SK-N-MC (cell line): ENCODE data around the gene TOMM34.
A peak's percentile ranks its signal among the peaks of the same experiment; 100 is the strongest.

Experiments used
- DNase-seq: peaks from one replicate; pipeline ENCODE4 v3.0.0-alpha.2; 2011; ENCODE audit warnings: low read depth, low spot score
- H3K27ac ChIP-seq: fragments of 200-600 bp; sonication (generic); 2 replicates; pipeline ENCODE4 v1.5.1; 2016; ENCODE audit warnings: mixed run types
- H3K36me3 ChIP-seq: fragments of 200-600 bp; sonication (generic); 2 replicates; pipeline ENCODE4 v1.6.1; 2017; ENCODE audit warnings: antibody characterized with exemption, low read length, mixed read lengths; ENCODE audit not compliant: insufficient read depth
- H3K4me3 ChIP-seq: fragments of 200-600 bp; sonication (generic); 2 replicates; pipeline ENCODE4 v1.5.1; 2016
- H3K9ac ChIP-seq: fragments of 200-600 bp; sonication (generic); 2 replicates; pipeline ENCODE4 v1.8.0; 2017; ENCODE audit warnings: mixed run types, mixed read lengths; ENCODE audit not compliant: insufficient read length
- H3K9me3 ChIP-seq: fragments of 200-600 bp; sonication (generic); 2 replicates; pipeline ENCODE4 v1.6.1; 2017; ENCODE audit warnings: low read depth, mild to moderate bottlenecking, antibody characterized with exemption, low read length, moderate library complexity, mixed read lengths
- EZH2 ChIP-seq: fragments of 200-600 bp; sonication (generic); IDR thresholded peaks from one replicate; pipeline ENCODE4 v1.6.1; 2017; ENCODE audit warnings: antibody characterized with exemption
- FOXP2 ChIP-seq: optimal IDR thresholded peaks from 2 replicates; pipeline ENCODE3; 2011; ENCODE audit warnings: mild to moderate bottlenecking, moderate library complexity; ENCODE audit not compliant: insufficient read depth; ENCODE audit errors: extremely low read length, control extremely low read depth
- POLR2AphosphoS5 ChIP-seq: IDR thresholded peaks from 2 replicates; pipeline ENCODE4 v1.6.1; 2012; ENCODE audit warnings: mild to moderate bottlenecking, low read depth, low read length, borderline replicate concordance

The TOMM34 gene

DNA sequence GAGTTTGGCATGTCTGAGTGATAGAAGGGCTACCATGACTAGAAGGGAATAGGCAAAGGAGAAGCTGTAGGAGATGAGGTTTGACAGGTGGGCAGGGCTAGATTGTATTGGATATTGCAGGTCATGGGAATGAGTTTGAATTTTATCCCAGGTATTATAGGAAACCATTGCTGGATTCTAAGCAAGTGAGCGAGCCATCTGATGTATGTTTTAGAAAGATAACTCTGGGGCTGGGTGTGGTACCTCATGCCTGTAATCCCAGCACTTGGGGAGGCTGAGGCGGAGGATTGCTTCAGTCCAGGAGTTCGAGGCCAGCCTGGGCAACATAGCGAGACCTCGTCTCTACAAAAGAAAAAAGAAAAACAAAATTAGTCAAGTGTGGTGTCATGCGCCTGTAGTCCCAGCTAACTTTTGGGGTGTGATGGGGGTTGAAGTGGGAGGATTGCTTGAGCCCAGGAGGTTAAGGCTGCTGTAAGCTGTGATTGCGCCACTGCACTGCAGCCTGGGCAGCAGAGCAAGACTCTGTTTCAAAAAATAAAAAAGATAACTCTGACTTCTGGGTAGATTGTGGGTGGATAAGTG lies 23.0 kb upstream of the TOMM34 start:
- Histone ChIP-seq H3K36me3 (peaks cover 38% of the 10 kb centered on the region), H3K4me3 (no peak overlapping the region), H3K9ac (no peak overlapping the region), H3K27ac (no peak overlapping the region), H3K9me3 (no peaks in the 10 kb centered on the region)
- no peak for DNase-seq
- TF ChIP-seq EZH2 (no peak), FOXP2 (no peak), POLR2AphosphoS5 (no peak)

DNA sequence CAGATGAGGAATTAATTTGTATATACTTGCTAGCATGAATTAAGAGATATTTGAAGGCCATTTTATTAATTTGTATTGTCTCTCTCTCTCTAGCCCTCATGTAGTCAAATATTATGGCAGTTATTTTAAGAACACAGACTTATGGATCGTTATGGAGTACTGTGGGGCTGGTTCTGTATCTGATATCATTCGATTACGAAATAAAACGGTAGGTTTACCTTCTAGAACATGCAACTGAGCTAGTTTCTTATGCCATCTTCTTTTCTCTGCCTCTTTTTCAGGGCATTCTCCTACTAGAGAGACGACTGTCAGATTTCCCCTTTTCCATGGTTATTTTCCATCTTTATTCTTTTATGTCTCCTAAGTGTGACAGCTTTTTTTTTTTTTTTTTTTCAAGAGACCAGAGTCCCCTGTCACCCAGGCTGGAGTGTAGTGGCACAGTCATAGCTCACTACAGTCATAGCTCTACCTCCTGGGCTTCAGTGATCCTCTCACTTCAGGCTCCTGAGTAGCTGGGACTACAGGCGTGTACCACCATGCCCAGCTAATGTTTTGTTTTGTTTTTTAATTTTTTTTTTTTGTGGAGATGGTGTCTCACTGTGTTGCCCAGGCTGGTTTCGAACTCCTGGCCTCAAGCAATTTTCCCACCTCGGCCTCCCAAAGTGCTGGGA lies 21.7 kb upstream of the TOMM34 start:
- Histone ChIP-seq H3K36me3 (peaks cover 33% of the 10 kb centered on the region), H3K9ac (no peak overlapping the region), H3K4me3 (no peak overlapping the region), H3K27ac (no peak overlapping the region), H3K9me3 (no peaks in the 10 kb centered on the region)
- DNase-seq: no peak
- TF ChIP-seq FOXP2 (no peak), POLR2AphosphoS5 (no peak), EZH2 (no peak)

DNA sequence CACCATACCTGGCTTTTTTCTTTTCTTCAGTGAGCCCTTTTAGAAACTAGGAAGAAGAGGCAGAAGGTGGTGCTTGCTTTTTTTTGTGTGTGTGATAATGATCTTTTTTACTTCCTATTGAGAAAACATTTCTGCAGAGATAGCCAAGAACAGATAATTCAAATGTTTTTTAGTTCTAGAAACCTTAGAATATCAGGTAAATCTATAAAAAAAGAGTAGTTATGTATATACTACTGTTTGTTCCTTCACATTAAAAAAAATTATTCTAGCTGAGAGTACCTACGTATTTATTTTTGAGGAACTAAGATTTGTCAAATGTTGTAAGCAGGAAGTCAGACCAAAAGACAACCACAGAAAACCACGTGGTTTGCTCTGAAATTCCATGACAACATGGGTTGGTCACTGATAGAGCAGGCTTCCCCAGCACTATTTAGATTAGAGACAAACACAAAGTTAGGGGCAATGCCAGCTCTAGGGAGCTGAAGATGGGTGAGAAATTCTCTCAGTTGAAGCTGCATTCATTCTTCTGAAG lies 19.0 kb upstream of the TOMM34 start:
- H3K9me3 ChIP-seq: no peaks in the 10 kb centered on the region
- H3K9ac ChIP-seq: no peak overlapping the region
- H3K4me3 ChIP-seq: no peak overlapping the region
- no peak for DNase-seq
- TF ChIP-seq FOXP2: no peak
- no peak for TF ChIP-seq EZH2
- TF ChIP-seq POLR2AphosphoS5: no peak
- H3K27ac ChIP-seq: no peak overlapping the region
- H3K36me3 ChIP-seq: peaks cover 47% of the 10 kb centered on the region

DNA sequence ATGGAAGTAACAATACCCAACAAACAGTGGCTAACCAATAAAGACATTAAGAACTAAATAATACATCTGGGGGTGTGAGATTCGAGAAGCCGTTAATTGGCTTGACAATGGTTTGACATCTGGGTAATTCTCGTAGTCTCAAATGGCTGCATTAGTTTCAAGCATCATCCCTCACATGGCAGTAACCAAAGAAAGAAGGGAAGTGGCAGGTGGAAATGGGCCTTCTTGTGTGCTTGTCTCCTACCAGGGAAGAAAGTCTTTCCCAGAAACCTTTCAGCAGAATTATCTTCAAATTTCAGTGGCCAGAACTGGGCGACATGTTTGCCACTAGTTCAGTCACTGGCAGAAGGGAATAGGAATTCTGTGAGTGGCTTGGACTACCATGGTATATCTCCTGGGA lies 16.5 kb upstream of the TOMM34 start:
- H3K4me3 ChIP-seq: no peak overlapping the region
- DNase-seq: no peak
- no peak overlapping the region for H3K27ac ChIP-seq
- H3K9me3 ChIP-seq: no peaks in the 10 kb centered on the region
- H3K9ac ChIP-seq: no peak overlapping the region
- TF ChIP-seq EZH2 (no peak), POLR2AphosphoS5 (no peak), FOXP2 (no peak)
- H3K36me3 ChIP-seq: peaks cover 47% of the 10 kb centered on the region

DNA sequence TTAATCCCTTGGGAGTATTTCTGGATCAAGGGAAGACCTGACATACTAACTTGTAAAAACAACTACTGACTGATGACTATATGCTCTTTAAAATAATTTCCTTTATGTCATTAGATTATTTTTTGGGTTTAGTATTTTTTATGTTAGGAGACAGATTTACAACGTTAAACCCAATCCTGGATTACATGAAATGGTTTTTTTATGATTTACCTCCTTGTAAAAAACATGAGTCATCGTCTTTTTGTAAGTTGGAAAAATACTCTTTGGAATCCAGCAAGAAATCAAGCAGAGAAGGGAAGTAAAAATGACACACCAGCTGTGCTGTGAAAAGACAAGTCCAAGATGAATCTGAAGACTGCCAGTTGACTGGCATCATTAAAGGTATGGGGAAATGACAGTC lies 12.9 kb upstream of the TOMM34 start:
- H3K36me3 ChIP-seq: peaks cover 34% of the 10 kb centered on the region
- DNase-seq: no peak
- H3K9ac ChIP-seq: no peak overlapping the region
- no peak overlapping the region for H3K4me3 ChIP-seq
- no peak overlapping the region for H3K27ac ChIP-seq
- TF ChIP-seq POLR2AphosphoS5 (no peak), EZH2 (no peak), FOXP2 (no peak)
- H3K9me3 ChIP-seq: no peaks in the 10 kb centered on the region

DNA sequence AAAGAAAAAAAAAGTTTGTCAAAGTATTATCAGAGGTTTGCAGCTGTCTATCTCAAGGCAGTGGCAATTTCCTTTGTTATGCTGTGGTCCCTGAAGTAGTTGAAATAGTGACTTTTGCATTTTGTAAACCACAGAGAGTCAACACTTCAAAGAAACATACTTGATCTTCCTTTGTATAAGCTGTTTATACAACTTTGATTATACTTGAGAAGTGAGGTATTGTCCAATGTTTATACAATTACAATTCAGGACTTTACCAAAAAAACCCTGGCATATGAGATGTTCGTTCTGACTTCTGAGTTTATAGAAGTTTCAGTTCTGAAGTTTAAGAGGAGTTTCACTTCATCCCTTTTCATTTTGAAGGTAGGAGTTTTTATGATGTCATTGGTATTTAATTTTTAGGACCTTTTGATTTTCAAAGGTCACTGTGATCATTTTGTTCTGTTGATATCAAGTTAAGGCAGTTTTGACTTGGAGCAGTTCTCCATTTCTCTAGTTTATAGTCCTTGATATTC lies 10.1 kb upstream of the TOMM34 start:
- Histone ChIP-seq H3K9ac (no peak overlapping the region), H3K9me3 (no peaks in the 10 kb centered on the region), H3K4me3 (no peak overlapping the region), H3K27ac (no peak overlapping the region), H3K36me3 (peaks cover 24% of the 10 kb centered on the region)
- no peak for DNase-seq
- TF ChIP-seq FOXP2 (no peak), EZH2 (no peak), POLR2AphosphoS5 (no peak)

DNA sequence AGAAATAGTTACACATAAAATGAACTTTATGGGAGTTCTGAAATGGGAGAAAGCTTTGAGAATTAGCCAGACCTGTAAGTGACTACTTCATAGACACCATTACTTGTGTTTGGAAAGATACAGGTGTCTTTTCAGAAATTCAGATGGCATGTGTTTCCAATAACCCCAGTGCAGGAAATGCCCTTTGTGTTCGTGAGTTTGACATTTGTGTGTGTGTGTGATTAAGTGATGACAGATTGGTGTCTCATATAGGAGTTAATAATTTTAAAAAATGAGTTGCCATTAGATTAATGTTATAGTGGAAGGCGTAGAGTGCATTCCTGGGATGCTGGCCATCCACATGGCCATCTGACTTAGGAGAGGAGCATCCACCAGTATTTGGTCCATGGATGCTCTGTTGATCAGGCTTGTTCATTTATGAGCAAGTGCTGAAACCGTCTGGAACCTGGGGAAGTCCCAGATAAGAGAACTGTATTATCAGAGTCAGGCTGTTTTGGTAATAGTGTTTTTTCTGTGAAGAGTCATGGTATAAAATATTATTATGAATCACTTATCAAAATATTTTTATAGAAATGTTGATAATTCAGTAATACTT lies 9.2 kb upstream of the TOMM34 start:
- H3K9ac ChIP-seq: peak overlapping the region; percentile 29

DNA sequence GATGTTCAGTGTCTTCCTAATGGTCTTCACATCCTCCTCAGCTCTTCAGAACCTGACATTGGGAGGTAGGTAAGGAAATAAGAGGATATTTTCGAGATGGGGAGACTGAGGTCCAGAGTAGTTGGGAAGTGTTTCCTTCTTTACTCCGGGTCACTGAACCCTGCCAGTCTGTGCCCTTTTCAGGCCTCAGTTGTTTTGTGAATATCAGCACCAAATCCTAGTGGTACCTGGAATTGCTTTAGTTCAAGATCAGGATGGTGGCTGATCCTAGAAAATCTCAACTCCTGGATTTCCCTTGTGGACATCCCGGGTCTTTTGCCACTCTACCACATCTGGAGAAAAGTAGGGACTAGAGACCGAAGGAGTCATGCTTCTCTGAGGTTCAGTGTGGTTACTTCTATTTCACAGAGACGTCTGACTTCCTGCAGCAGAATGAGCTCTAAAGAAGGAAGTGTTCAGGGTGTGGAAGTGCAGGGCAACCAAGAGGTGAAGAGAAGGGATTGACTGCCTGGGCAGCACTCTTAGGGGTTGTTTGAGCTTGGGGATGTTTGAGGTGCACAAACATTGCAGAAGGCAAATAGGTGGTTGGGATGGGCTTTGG lies 7.1 kb upstream of the TOMM34 start:
- Histone ChIP-seq H3K36me3 (no peaks in the 10 kb centered on the region), H3K9me3 (no peaks in the 10 kb centered on the region), H3K4me3 (peak overlapping the region; percentile 82), H3K27ac (no peak overlapping the region), H3K9ac (peak overlapping the region; percentile 74)
- TF ChIP-seq EZH2 (no peak), FOXP2 (no peak)
- no peak for DNase-seq

More for the DNA sequence above, 9.2 kb upstream of the TOMM34 start:
- peaks cover 16% of the 10 kb centered on the region for H3K36me3 ChIP-seq
- no peak overlapping the region for H3K4me3 ChIP-seq
- no peak for DNase-seq
- H3K9me3 ChIP-seq: no peaks in the 10 kb centered on the region
- TF ChIP-seq POLR2AphosphoS5: no peak
- TF ChIP-seq EZH2: no peak
- H3K27ac ChIP-seq: no peak overlapping the region
